Muscle layer of colon (tissue), 2 donors: ENCODE results near the gene UBE3B.

Source experiments
- H3K27ac ChIP-seq: one replicate; pipeline ENCODE4 v1.7.0; 2013; ENCODE audit warnings: low read depth, mild to moderate bottlenecking, low read length, moderate library complexity
- H3K27me3 ChIP-seq, 2 donors: one replicate each; pipeline ENCODE4 v1.7.0; 2013; ENCODE audit warnings: low read length in 2 of 2, mild to moderate bottlenecking in 2 of 2; ENCODE audit not compliant: insufficient read depth in 2 of 2, control insufficient read depth in 1 of 2
- H3K36me3 ChIP-seq: one replicate; pipeline ENCODE4 v1.7.0; 2013; ENCODE audit warnings: mild to moderate bottlenecking, low read length; ENCODE audit not compliant: insufficient read depth
- H3K4me1 ChIP-seq: one replicate; pipeline ENCODE4 v1.7.0; 2013; ENCODE audit warnings: mild to moderate bottlenecking, low read length; ENCODE audit not compliant: insufficient read depth
- H3K4me3 ChIP-seq, 2 donors: one replicate each; pipeline ENCODE4 v1.7.0; 2013; ENCODE audit warnings: low read length in 2 of 2, low read depth in 1 of 2, mild to moderate bottlenecking in 1 of 2, moderate library complexity in 1 of 2
- H3K9ac ChIP-seq: one replicate; pipeline ENCODE4 v1.7.0; 2013; ENCODE audit warnings: low read length
- H3K9me3 ChIP-seq: one replicate; pipeline ENCODE4 v1.7.0; 2013; ENCODE audit warnings: mild to moderate bottlenecking, low read length
- donor health status: abdominal sarcoma.
- donor health status: Adenocarcinoma of cecum.

The UBE3B gene

DNA sequence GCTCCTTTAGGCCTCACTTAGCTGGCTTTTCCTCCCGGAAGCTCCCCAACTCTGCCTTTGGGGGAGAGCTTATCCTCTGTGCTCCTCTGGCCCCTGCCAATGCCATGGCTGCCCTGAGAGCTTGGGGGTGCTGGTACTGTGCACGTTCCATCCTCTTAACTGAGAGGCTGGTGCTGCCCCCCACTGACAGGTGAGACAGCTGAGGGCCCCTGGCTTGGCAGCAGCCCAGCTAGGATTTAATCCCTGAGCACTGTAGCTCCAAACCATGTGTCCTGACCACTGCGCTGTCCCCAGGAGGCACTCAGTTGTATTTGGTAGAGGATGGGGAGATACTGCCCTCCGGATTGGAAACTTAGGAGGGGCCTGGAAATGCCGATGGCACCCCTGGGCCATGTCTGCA is 46.1 kb downstream of the UBE3B start:
- no peaks in the 10 kb centered on the region for H3K9me3 ChIP-seq
- H3K27me3 ChIP-seq: no peaks in the 10 kb centered on the region
- H3K4me1 ChIP-seq: no peaks in the 10 kb centered on the region
- no peak overlapping the region for H3K4me3 ChIP-seq
- H3K9ac ChIP-seq: no peak overlapping the region
- peaks cover 93% of the 10 kb centered on the region for H3K36me3 ChIP-seq
- no peak overlapping the region for H3K27ac ChIP-seq

DNA sequence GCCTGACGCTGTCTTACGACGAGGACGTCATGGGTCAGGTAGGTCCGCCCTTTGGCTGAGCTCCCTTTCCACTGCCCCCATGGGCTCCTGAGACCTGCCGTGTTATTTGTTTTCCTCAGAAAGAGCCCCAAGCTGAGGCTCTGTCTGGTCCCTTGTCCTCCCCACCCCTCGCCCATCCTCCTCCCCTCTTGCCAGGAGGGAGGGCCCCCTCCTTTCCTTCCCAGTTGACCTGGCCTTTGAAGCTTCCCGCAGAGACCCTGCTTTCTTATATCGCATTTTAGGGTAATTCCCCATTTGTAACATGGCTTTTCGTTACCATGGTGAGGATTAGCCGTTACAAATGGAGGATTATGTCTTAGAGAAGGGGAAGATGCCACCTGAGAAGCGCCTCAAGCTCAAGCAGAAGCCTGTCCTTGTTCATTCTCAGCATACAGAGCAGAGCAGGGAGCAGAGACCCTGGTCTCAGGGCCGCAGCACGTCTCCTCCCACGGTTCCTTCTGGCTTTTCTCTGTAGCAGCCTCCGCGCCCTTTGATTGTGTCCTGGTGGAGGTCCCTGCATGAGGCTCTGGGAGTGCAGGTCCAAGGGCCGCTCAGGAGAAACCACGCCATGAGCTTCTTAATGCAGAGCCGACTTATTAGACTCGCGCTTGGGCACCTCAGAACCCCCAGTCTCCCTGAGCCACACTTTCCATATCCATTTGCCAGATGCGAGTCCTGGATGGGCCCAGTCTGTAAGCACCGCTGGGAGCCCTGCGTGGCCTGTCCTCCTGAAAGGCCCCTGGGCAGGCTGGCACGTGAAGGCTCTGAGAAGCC is 47.2 kb downstream of the UBE3B start:
- peaks cover 92% of the 10 kb centered on the region for H3K36me3 ChIP-seq
- no peaks in the 10 kb centered on the region for H3K9me3 ChIP-seq
- H3K27ac ChIP-seq: no peak overlapping the region
- H3K4me1 ChIP-seq: no peaks in the 10 kb centered on the region
- no peak overlapping the region for H3K9ac ChIP-seq
- no peak overlapping the region for H3K4me3 ChIP-seq
- H3K27me3 ChIP-seq: no peaks in the 10 kb centered on the region

DNA sequence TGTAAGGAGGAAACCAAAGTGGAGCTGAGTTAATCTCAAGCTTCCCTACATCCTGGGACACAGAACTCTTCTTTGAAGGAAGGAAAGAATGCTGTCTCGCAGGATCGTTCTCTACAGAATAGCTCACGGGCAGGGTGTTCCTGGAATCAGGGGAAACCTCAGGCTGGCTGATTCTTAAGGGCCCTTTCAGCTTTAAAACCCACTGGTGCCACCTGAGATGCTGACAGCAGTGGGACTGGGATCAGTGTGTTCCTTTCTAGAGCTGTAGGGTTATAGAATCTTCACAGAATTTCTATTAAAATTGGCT is 47.8 kb downstream of the UBE3B start:
- H3K9me3 ChIP-seq: no peaks in the 10 kb centered on the region
- H3K27ac ChIP-seq: no peak overlapping the region
- H3K36me3 ChIP-seq: peaks cover 90% of the 10 kb centered on the region
- H3K9ac ChIP-seq: no peak overlapping the region
- H3K4me1 ChIP-seq: no peaks in the 10 kb centered on the region
- no peaks in the 10 kb centered on the region for H3K27me3 ChIP-seq
- no peak overlapping the region for H3K4me3 ChIP-seq

- Histone ChIP-seq H3K36me3 (peaks cover 85% of the 10 kb centered on the region), H3K4me3 (no peak overlapping the region), H3K9ac (no peak overlapping the region), H3K4me1 (no peaks in the 10 kb centered on the region), H3K27ac (no peak overlapping the region), H3K27me3 (no peaks in the 10 kb centered on the region), H3K9me3 (no peaks in the 10 kb centered on the region)
Observed at GRCh38 chr12:109527489-109528123, 50.2 kb downstream of the UBE3B start.

DNA sequence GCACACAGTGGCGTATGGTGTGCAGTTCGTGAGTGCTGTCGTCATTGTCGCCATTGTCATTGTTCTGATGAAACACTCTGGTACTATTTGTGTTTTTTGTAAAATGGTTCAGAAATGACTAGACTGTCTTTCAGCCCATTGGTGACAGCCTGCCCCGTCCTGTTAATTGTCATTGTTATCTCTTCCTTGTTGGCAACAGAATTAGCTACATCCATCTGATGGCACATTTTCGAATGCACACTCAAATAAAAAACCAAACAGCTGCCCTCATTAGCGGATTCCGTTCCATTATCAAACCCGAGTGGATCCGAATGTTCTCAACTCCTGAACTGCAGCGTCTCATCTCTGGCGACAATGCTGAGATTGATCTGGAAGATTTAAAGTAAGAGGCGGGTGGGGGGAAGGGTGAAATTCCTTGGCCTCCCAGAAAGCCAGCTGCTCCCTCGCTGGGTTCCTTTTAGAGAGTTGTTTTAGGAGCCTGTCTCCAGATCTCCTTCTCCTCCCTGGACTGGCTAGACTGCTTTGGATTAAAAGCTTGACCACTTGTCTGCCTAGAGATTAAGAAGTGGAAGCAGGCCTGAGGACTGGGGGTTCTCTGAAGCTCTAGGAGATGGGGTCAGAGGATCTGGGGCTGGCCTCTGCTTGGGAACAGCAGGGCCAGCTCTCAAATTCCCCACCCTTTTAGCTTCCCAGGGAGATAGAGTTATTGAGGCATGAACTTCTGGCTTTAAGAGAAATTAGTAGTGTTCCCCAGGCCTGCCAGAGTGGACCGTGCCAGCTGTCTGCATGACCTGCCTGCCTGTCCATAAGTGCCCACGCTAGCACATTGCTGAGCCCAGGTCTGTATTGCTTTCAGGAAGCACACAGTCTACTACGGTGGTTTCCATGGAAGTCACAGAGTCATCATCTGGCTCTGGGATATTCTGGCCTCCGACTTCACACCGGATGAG is 52.5 kb downstream of the UBE3B start:
- Histone ChIP-seq H3K4me3 (no peak overlapping the region), H3K9ac (no peak overlapping the region), H3K36me3 (peaks cover 80% of the 10 kb centered on the region), H3K27me3 (no peaks in the 10 kb centered on the region), H3K4me1 (no peaks in the 10 kb centered on the region), H3K27ac (peak overlapping the region; percentile 8), H3K9me3 (no peaks in the 10 kb centered on the region)

DNA sequence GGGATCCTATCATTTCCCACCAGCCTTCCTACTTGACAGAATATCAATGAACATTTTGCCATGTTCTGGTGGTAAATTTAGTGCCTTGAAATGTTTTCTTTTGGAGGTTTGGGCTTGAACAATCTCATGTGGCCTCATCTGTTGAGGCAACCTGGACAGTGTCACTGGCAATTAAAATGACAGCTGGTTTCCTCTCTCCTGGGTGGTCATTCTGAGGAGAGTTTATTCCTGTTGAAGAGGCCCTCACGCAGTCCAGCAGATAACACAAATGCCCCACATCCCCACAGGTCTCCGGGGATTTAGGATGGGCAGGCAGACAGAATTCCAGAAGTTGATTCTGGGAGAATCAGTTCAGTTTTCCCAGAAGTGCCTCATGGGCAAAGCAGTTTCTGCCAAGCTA is 54.0 kb downstream of the UBE3B start:
- no peak overlapping the region for H3K27ac ChIP-seq
- H3K4me3 ChIP-seq: no peak overlapping the region
- H3K27me3 ChIP-seq: no peaks in the 10 kb centered on the region
- peaks cover 69% of the 10 kb centered on the region for H3K36me3 ChIP-seq
- H3K9ac ChIP-seq: no peak overlapping the region
- no peaks in the 10 kb centered on the region for H3K9me3 ChIP-seq
- H3K4me1 ChIP-seq: no peaks in the 10 kb centered on the region

DNA sequence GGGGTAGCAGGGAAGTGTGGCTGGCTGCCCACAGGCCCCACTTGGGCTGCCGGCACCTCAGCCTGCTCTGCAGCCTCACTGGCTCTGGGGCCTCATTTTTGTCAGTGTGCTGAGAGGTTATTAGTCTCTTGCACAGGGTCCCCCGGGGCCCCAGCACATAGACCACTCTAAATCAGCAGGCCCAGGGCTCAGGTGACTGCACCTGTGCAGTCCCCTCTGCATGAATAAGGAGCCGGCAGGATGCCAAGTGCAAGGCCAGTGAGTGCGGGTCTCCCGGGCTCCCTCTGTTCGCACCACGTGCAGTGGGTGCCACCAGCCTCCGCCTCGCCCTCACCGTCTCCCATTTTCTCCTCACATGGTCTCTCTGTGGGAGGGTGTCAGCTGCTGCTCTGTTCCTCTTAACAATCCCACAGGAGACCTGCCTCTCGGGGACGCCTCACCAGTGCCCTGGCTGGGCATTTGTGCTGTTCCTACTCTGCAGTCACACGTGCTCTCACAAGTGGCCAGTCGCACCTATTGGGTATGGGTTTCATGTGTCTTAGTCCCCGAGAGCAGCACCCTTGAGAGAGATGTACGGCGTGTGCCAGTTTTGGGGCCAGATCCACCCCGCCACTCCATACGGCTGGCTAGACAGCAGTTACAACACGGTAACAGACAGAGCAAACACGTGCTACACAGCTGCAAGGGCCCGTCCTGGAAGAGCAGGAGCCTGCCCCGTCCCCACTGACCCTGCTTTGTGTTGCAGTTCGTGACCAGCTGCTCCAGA is 55.5 kb downstream of the UBE3B start:
- Histone ChIP-seq H3K4me1 (no peaks in the 10 kb centered on the region), H3K9me3 (no peaks in the 10 kb centered on the region), H3K27ac (no peak overlapping the region), H3K9ac (no peak overlapping the region), H3K27me3 (no peaks in the 10 kb centered on the region), H3K4me3 (no peak overlapping the region), H3K36me3 (peaks cover 57% of the 10 kb centered on the region)

DNA sequence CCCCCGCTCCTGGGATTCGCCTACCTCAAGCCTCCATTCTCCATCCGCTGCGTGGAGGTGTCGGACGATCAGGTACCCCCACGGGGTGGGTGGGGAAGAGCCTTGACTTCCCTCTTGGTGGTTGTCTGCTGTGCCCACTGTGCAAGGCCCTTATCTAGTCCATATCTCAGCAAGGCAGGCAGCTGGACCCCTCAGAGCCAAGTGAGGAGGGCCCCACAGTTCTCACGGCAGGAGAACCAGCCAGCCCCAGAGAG is 56.0 kb downstream of the UBE3B start:
- H3K36me3 ChIP-seq: peaks cover 56% of the 10 kb centered on the region
- H3K9me3 ChIP-seq: no peaks in the 10 kb centered on the region
- no peaks in the 10 kb centered on the region for H3K27me3 ChIP-seq

GRCh38 chr12:109534456-109534855 is 57.0 kb downstream of the UBE3B start:
- Histone ChIP-seq H3K27ac (no peak overlapping the region), H3K4me1 (no peaks in the 10 kb centered on the region), H3K27me3 (no peaks in the 10 kb centered on the region), H3K4me3 (no peak overlapping the region), H3K36me3 (peaks cover 49% of the 10 kb centered on the region), H3K9me3 (no peaks in the 10 kb centered on the region), H3K9ac (no peak overlapping the region)

More for the DNA sequence above, 56.0 kb downstream of the UBE3B start:
- H3K27ac ChIP-seq: no peak overlapping the region
- H3K4me1 ChIP-seq: no peaks in the 10 kb centered on the region
- H3K9ac ChIP-seq: no peak overlapping the region
- H3K4me3 ChIP-seq: no peak overlapping the region

GRCh38 chr12:109535231-109535862 is 57.9 kb downstream of the UBE3B start:
- Histone ChIP-seq H3K9me3 (no peaks in the 10 kb centered on the region), H3K9ac (no peak overlapping the region), H3K36me3 (peaks cover 43% of the 10 kb centered on the region), H3K27ac (no peak overlapping the region), H3K27me3 (no peaks in the 10 kb centered on the region), H3K4me3 (no peak overlapping the region), H3K4me1 (no peaks in the 10 kb centered on the region)

- Histone ChIP-seq H3K27ac (no peak overlapping the region), H3K9ac (no peak overlapping the region), H3K27me3 (no peaks in the 10 kb centered on the region), H3K36me3 (peaks cover 41% of the 10 kb centered on the region), H3K9me3 (no peaks in the 10 kb centered on the region), H3K4me3 (no peak overlapping the region), H3K4me1 (no peaks in the 10 kb centered on the region)
Observed at GRCh38 chr12:109535863-109536250, 58.4 kb downstream of the UBE3B start.
